Measurements from ENCODE around the gene EXOC6.
A peak's percentile ranks its signal among the peaks of the same experiment; 100 is the strongest.

EXOC6 gene

GRCh38 chr10:93030409-93030808, 182.1 kb downstream of the EXOC6 start:
- no peak for DNase-seq

GRCh38 chr10:93032105-93032808, 183.9 kb downstream of the EXOC6 start:
- DNase-seq: no peak

GRCh38 chr10:93032809-93033137, 184.5 kb downstream of the EXOC6 start:
- DNase-seq: no peak

GRCh38 chr10:93034426-93034825, 186.1 kb downstream of the EXOC6 start:
- DNase-seq: no peak

GRCh38 chr10:93039110-93039509, 190.8 kb downstream of the EXOC6 start:
- DNase-seq: no peak

- DNase-seq: peak; percentile 39
Measured at GRCh38 chr10:93039721-93040120, 191.4 kb downstream of the EXOC6 start.

GRCh38 chr10:93054486-93054885, 206.2 kb downstream of the EXOC6 start:
- no peak for DNase-seq

- DNase-seq: peak; percentile 40
Measured at GRCh38 chr10:93058139-93058538, 209.8 kb downstream of the EXOC6 start.

GRCh38 chr10:93059975-93060886, 211.9 kb downstream of the EXOC6 start, which contains the start of gene CYP26C1:
CYP26C1 (plus strand) TSS chr10:93060798; CDS start chr10:93061264, 466 bp downstream.
- DNase-seq: no peak

- DNase-seq: no peak
Measured at GRCh38 chr10:93060887-93061593, 212.7 kb downstream of the EXOC6 start.

GRCh38 chr10:93061594-93062513, 213.5 kb downstream of the EXOC6 start:
- peak; percentile 79 for DNase-seq

- peak; percentile 87 for DNase-seq
Measured at GRCh38 chr10:93062514-93063143, 214.3 kb downstream of the EXOC6 start.

- no peak for DNase-seq
Measured at GRCh38 chr10:93063144-93063976, 215.0 kb downstream of the EXOC6 start.

- DNase-seq: no peak
Measured at GRCh38 chr10:93063977-93064660, 215.8 kb downstream of the EXOC6 start.

- DNase-seq: no peak
Measured at GRCh38 chr10:93064874-93065660, 216.7 kb downstream of the EXOC6 start.

GRCh38 chr10:93065675-93066543, 217.6 kb downstream of the EXOC6 start:
- DNase-seq: peak; percentile 67

GRCh38 chr10:93066544-93066913, 218.2 kb downstream of the EXOC6 start:
- no peak for DNase-seq
